Mesothelial cell of epicardium (in vitro differentiated cells): ENCODE measurements around the gene HAS3. TPM values are rescaled to one million over a fixed set of nuclear protein-coding genes. Genes with fewer than 3 reads are reported as not detected.
"Not testable (repeated sequence)": the region's sequence is repeated elsewhere in the genome, so short reads cannot be mapped to it uniquely, and the experiment has no call there.

ENCODE experiments used
- DNase-seq, 2 experiments: peaks; one replicate each; pipeline ENCODE4 v3.0.0; 2021; ENCODE audit warnings: low spot score in 2 of 2; ENCODE audit not compliant: unreplicated experiment in 2 of 2
- H3K27ac Mint-ChIP-seq: 2 replicates; pipeline ENCODE4 v1.8.0; 2021; ENCODE audit warnings: mixed read lengths
- H3K27me3 Mint-ChIP-seq: 2 replicates; pipeline ENCODE4 v1.8.0; 2021; ENCODE audit warnings: low read depth, mixed read lengths
- H3K36me3 Mint-ChIP-seq: 2 replicates; pipeline ENCODE4 v1.8.0; 2021; ENCODE audit warnings: mixed read lengths
- H3K4me1 Mint-ChIP-seq: 2 replicates; pipeline ENCODE4 v1.8.0; 2021; ENCODE audit warnings: mixed read lengths
- H3K4me3 Mint-ChIP-seq: 2 replicates; pipeline ENCODE4 v1.8.0; 2021; ENCODE audit warnings: mild to moderate bottlenecking, moderate library complexity, mixed read lengths
- H3K9me3 Mint-ChIP-seq: 2 replicates; pipeline ENCODE4 v1.8.0; 2021; ENCODE audit warnings: mixed read lengths
- total RNA-seq: library from RNA; stranded (reverse); gene quantifications from 3 replicates; pipeline ENCODE4 v1.2.1, GENCODE V29; 2021
- TF ChIP-seq, protein P1 (sequence below): fragments of 200-600 bp; sonication (generic); IDR thresholded peaks from one replicate; pipeline ENCODE4 v1.5.0; 2021; ENCODE audit warnings: antibody characterized with exemption; ENCODE audit not compliant: unreplicated experiment

HAS3 gene
- total RNA-seq, 1 donor from 2014 or later = 0.92 TPM

DNA sequence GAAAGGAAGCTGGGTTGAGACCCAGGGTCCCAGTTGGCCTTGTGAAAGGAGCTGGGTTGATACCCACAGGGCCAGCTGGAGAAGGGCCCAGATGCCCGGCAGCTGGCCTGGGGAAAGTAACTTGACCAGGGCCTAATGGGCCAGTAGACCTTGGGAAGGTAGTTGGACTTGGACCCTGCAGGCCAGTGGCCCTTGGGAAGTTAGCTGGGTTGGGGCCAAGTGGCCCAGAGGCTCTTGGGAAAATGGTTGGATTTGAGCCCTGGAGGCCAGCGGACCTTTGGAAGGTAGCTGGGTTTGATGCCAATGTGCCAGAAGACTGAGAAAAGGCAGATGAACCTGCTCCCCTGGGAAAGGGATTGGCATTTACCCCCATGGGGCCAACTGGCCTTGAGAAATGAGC lies 13.5 kb downstream of the HAS3 start:
- no peak overlapping the region for H3K4me3 Mint-ChIP-seq
- no peak for DNase-seq
- no peaks in the 10 kb centered on the region for H3K4me1 Mint-ChIP-seq
- no peak overlapping the region for H3K27ac Mint-ChIP-seq
- no peaks in the 10 kb centered on the region for H3K27me3 Mint-ChIP-seq
- peaks cover 31% of the 10 kb centered on the region for H3K36me3 Mint-ChIP-seq
- H3K9me3 Mint-ChIP-seq = no peaks in the 10 kb centered on the region
- TF ChIP-seq, protein P1, sequence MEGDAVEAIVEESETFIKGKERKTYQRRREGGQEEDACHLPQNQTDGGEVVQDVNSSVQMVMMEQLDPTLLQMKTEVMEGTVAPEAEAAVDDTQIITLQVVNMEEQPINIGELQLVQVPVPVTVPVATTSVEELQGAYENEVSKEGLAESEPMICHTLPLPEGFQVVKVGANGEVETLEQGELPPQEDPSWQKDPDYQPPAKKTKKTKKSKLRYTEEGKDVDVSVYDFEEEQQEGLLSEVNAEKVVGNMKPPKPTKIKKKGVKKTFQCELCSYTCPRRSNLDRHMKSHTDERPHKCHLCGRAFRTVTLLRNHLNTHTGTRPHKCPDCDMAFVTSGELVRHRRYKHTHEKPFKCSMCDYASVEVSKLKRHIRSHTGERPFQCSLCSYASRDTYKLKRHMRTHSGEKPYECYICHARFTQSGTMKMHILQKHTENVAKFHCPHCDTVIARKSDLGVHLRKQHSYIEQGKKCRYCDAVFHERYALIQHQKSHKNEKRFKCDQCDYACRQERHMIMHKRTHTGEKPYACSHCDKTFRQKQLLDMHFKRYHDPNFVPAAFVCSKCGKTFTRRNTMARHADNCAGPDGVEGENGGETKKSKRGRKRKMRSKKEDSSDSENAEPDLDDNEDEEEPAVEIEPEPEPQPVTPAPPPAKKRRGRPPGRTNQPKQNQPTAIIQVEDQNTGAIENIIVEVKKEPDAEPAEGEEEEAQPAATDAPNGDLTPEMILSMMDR = no peak

DNA sequence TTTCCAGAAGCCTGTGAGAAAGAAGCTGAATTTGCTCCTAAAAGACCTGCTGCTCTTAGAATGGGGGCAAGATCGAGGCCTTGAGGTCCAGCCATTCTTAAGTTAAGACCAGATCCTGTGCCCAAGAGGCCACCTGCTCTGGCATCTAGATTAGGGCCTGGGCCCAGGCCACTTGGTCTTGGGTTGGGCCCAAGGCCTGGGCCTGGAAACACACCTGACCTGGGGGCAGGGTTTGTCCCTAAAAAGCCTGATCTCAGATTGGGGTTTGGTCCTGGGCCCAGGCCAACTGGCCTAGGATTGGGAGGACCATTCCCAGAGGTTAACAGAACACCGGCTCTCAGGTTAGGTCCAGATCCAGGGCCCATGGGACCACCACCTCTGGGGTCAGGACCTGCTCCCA lies 14.1 kb downstream of the HAS3 start:
- TF ChIP-seq, protein P1 = no peak
- no peak for DNase-seq
- Mint-ChIP-seq H3K9me3 (no peaks in the 10 kb centered on the region), H3K4me3 (no peak overlapping the region), H3K27ac (no peak overlapping the region), H3K4me1 (no peaks in the 10 kb centered on the region), H3K27me3 (no peaks in the 10 kb centered on the region), H3K36me3 (peaks cover 31% of the 10 kb centered on the region)

DNA sequence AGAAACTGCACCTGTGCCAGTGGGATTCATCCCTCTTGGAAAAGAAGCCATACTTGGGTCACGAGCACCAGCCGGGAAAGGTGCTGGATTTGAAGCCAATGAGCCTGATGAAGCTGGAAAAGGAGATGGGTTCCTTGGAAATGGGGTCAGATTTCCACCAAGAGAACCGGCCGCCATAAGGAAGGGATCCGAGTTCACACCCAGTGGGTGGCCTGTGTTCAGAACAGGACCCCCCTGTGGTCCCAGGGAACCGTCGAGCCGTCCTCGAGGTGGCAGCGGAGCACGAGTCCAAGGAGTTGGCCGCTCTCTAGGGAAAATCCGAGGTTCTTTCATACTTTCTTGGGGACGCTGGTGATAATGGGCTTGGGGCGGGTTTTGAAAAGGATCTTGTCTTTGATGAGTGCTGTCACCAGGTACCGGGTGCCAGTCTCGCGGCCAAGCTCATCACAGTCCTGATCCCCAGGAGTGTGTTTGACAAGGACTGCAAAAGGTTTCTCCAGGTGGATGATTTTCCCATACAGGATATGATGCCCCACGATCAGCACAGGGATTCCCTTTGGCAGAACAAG lies 14.7 kb downstream of the HAS3 start:
- no peak for DNase-seq
- no peak overlapping the region for H3K4me3 Mint-ChIP-seq
- H3K27me3 Mint-ChIP-seq = no peaks in the 10 kb centered on the region
- no peaks in the 10 kb centered on the region for H3K9me3 Mint-ChIP-seq
- TF ChIP-seq, protein P1 = no peak
- H3K27ac Mint-ChIP-seq = no peak overlapping the region
- H3K36me3 Mint-ChIP-seq = peaks cover 25% of the 10 kb centered on the region
- no peaks in the 10 kb centered on the region for H3K4me1 Mint-ChIP-seq

DNA sequence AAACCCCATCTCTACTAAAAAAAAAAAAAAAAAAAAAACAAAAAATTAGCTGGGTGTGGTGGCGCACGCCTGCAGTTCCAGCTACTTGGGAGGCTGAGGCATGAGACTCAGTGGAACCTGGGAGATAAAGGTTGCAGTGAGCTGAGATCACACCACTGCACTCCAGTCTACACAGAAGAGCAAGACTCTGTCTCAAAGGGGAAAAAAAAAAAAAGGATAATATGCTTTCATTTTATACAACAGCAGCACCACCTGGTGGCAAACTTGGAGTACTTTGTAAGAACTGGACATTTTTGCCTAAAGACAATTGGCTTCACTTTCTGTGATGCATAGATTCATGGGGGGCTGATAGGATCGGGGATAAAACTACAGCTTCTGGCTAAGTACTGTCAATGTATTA lies 18.5 kb downstream of the HAS3 start:
- TF ChIP-seq, protein P1 = peak; percentile 86
- Mint-ChIP-seq H3K27me3 (no peaks in the 10 kb centered on the region), H3K36me3 (peaks cover 21% of the 10 kb centered on the region), H3K4me1 (peaks cover 8% of the 10 kb centered on the region), H3K27ac (no peak overlapping the region), H3K9me3 (no peaks in the 10 kb centered on the region), H3K4me3 (no peak overlapping the region)
- DNase-seq = peak in 1 of 2 experiments; percentile 58

DNA sequence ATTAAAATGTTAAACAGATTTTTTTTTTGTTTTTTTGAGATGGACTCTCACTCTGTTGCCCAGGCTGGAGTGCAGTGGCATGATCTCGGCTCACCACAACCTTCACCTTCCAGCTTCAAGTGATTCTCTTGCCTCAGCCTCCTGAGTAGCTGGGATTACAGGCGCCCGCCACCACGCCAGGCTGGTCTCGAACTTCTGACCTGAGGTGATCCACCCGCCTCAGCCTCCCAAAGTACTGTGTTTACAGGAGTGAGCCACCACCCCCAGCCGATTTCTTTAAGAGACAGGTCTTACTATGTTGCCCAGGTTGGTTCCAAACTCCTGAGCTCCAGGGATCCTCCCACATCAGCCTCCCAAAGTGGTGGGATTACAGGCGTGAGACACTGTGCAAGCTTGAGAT lies 19.0 kb downstream of the HAS3 start:
- H3K27me3 Mint-ChIP-seq, H3K4me3 Mint-ChIP-seq, H3K27ac Mint-ChIP-seq, H3K4me1 Mint-ChIP-seq, DNase-seq, H3K9me3 Mint-ChIP-seq: not testable (repeated sequence)
- H3K36me3 Mint-ChIP-seq = peaks cover 21% of the 10 kb centered on the region

DNA sequence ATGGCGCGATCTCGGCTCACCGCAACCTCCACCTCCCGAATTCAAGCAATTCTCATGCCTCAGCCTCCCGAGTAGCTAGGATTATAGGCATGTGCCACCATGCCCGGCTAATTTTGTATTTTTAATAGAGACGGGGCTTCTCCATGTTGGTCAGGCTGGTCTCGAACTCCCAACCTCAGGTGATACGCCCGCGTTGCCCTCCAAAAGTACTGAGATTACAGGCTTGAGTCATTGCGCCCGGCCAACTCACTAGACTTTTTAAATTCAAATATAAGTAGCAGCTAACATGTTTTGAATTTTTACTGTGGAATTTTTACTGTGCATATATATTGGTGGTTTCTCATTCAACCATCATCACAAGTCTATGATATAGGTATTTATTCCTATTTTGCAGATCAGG lies 19.5 kb downstream of the HAS3 start:
- H3K27ac Mint-ChIP-seq, H3K27me3 Mint-ChIP-seq, H3K9me3 Mint-ChIP-seq, H3K4me3 Mint-ChIP-seq, DNase-seq: not testable (repeated sequence)
- H3K4me1 Mint-ChIP-seq = peaks cover 14% of the 10 kb centered on the region
- H3K36me3 Mint-ChIP-seq = peaks cover 20% of the 10 kb centered on the region

DNA sequence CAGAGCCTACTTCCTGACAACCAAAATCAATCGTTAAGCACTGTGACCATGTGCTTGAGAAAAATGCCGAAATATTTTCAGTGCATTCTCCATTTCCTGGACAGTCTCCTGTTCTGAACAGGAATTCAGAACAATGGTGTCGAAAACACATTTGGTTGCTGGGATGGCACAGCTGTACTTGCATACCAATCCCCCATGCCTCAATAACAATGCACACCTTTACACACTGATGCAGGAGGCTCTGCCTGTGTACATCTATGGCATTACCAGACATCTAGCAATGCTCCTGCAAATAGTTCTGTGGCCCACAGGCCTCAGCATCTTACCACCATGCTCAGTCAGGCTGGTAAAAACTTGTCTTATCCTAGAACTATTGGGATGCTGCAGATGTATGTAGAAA lies 20.8 kb downstream of the HAS3 start:
- TF ChIP-seq, protein P1 = no peak
- Mint-ChIP-seq H3K36me3 (peaks cover 11% of the 10 kb centered on the region), H3K27me3 (no peaks in the 10 kb centered on the region), H3K4me3 (no peak overlapping the region), H3K4me1 (peaks cover 25% of the 10 kb centered on the region), H3K9me3 (no peaks in the 10 kb centered on the region), H3K27ac (no peak overlapping the region)
- no peak for DNase-seq

DNA sequence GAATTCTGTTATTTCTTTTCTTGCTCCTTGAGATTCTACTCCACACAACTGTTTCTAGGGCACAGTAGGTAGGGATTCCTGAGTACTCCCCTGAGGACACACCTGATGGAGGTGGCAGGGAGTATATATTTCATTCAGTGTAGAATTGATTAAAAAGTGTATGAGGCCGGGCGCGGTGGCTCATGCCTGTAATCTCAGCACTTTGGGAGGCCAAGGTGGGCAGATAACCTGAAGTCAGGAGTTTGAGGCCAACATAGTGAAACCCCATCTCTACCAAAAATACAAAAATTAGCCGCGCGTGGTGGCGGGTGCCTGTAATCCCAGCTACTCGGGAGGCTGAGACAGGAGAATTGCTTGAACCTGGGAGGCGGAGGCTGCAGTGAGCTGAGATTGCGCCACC lies 21.3 kb downstream of the HAS3 start:
- Mint-ChIP-seq H3K27ac (peak overlapping the region; percentile 19), H3K4me1 (peaks cover 28% of the 10 kb centered on the region)
- DNase-seq, H3K36me3 Mint-ChIP-seq, H3K4me3 Mint-ChIP-seq, H3K27me3 Mint-ChIP-seq, H3K9me3 Mint-ChIP-seq: not testable (repeated sequence)
